HL-60 (cell line): ENCODE measurements around the gene ADISSP.

Experiments
- DNase-seq, 2 experiments: peaks; one replicate each; pipeline ENCODE4 v3.0.0-alpha.2; 2010 to 2020; ENCODE audit warnings: low read depth in 1 of 2, low spot score in 1 of 2
- H3K27ac ChIP-seq: fragments of 250-450 bp; sonication (Bioruptor Pico); replicated peaks from 2 replicates; pipeline ENCODE4 v1.5.1; 2020; ENCODE audit warnings: mild to moderate bottlenecking, moderate library complexity
- H3K27me3 ChIP-seq: fragments of 250-450 bp; sonication (Bioruptor Pico); 2 replicates; pipeline ENCODE4 v1.5.1; 2021; ENCODE audit warnings: mild to moderate bottlenecking, moderate library complexity; ENCODE audit not compliant: insufficient read depth, poor library complexity, severe bottlenecking
- H3K4me3 ChIP-seq: replicated peaks from 2 replicates; pipeline ENCODE4 v1.5.1; 2011; ENCODE audit warnings: mild to moderate bottlenecking, control low read depth, low read length; ENCODE audit not compliant: insufficient read depth
- CTCF ChIP-seq: IDR thresholded peaks from one replicate; pipeline ENCODE4 v1.5.1; 2011; ENCODE audit warnings: low read length, control low read depth, inconsistent platforms; ENCODE audit not compliant: insufficient read depth
- GABPA ChIP-seq: IDR thresholded peaks from 2 replicates; pipeline ENCODE4 v1.6.1; 2012; ENCODE audit warnings: low read depth
- POLR2AphosphoS5 ChIP-seq: IDR thresholded peaks from 2 replicates; pipeline ENCODE4 v1.6.1; 2012; ENCODE audit warnings: low read depth
- REST ChIP-seq: IDR thresholded peaks from 2 replicates; pipeline ENCODE4 v1.6.1; 2012; ENCODE audit warnings: low read depth; ENCODE audit not compliant: insufficient replicate concordance
- SPI1 ChIP-seq: IDR thresholded peaks from 2 replicates; pipeline ENCODE4 v1.6.1; 2012; ENCODE audit warnings: low read depth, mild to moderate bottlenecking, borderline replicate concordance

Gene ADISSP

GRCh38 chr20:3800878-3801260, 33.3 kb upstream of the ADISSP start:
- no peak for DNase-seq
- H3K4me3 ChIP-seq: no peak overlapping the region
- H3K27ac ChIP-seq: no peak overlapping the region
- TF ChIP-seq REST: no peak
- no peak for TF ChIP-seq SPI1
- TF ChIP-seq GABPA: no peak
- TF ChIP-seq CTCF: no peak
- no peak for TF ChIP-seq POLR2AphosphoS5
- no peaks in the 10 kb centered on the region for H3K27me3 ChIP-seq

DNA sequence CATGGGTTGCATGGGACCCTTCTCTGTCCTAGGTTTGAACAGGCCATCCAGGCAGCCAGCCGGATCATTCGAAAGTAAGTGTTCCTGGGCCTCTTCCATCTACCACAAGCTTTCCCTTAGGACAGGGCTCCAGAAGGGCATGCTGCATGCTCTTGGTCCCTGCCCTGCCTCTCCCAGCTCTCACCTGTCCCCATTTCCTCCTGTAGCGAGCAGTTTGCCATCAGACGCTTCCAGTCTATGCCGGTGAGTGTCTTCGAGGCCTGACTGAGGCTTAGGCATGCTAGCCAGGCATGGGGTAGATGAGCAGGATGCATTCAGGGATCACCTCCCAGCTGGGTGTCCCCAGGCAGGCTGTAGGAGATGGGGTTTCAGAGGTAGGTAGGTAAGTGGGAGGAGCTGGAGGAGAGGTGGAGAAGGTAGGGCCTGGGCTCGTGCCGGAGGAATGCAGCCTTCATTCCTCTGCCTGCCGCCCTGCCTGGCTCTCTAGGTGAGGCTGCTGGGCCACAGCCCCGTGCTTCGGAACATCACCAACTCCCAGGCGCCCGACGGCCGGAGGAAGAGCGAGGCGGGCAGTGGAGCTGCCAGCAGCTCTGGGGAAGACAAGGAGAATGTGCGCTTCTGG, 32.8 kb upstream of the ADISSP start:
- no peak overlapping the region for H3K4me3 ChIP-seq
- no peak overlapping the region for H3K27ac ChIP-seq
- TF ChIP-seq CTCF (no peak), SPI1 (no peak)
- no peak for DNase-seq
- H3K27me3 ChIP-seq: no peaks in the 10 kb centered on the region

DNA sequence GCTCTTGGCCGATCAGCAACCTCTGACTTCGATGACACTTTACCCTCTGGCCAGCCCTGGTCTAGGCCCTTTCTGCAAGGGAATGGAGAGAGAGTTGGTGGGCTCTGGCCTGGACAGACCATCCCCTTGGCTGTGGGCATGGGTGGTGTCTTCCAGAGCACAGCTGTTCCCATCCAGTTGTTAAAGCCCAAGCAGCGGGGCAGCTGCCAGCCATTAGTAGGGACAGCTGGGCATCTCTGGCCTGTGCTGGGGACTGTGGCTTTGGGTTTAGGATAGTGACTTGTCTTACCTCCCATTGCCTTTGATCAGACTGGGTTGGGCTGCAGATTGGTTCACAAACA, 31.3 kb upstream of the ADISSP start:
- no peak for DNase-seq
- H3K27ac ChIP-seq: no peak overlapping the region
- TF ChIP-seq SPI1: no peak
- no peak for TF ChIP-seq POLR2AphosphoS5
- no peak for TF ChIP-seq GABPA
- no peaks in the 10 kb centered on the region for H3K27me3 ChIP-seq
- H3K4me3 ChIP-seq: no peak overlapping the region

DNA sequence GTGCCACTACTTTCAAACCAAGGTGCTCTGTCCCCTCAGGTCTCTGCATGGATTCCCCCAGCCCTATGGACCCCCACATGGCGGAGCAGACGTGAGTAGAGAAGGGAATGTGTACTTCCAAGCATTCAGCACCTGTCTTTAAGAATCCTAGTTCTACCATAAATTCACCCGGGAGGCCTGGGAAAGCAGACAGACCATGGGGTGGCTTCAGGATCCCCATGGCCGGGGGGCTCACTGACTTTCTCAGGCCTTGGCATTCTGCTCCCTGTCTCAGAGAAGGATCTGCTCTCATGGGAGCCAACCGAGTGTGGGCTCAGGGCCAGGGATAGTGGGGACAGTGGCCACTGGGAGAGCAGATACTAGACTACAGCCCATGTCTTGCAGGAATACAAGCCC, 30.8 kb upstream of the ADISSP start:
- Histone ChIP-seq H3K27ac (no peak overlapping the region), H3K27me3 (no peaks in the 10 kb centered on the region), H3K4me3 (no peak overlapping the region)
- TF ChIP-seq POLR2AphosphoS5: no peak
- TF ChIP-seq CTCF: no peak
- no peak for TF ChIP-seq GABPA
- TF ChIP-seq SPI1: no peak
- TF ChIP-seq REST: no peak
- DNase-seq: no peak
